HUES64 (cell line): ENCODE measurements around the gene CA10.

Experiments
- H3K27ac ChIP-seq: 2 replicates; pipeline ENCODE4 v1.7.0; 2013; ENCODE audit warnings: low read depth, low read length, inconsistent platforms
- H3K27me3 ChIP-seq: 2 replicates; pipeline ENCODE4 v1.6.1; 2013; ENCODE audit warnings: mild to moderate bottlenecking, low read length; ENCODE audit not compliant: insufficient read depth
- H3K36me3 ChIP-seq: 2 replicates; pipeline ENCODE4 v1.6.1; 2013; ENCODE audit warnings: mild to moderate bottlenecking, low read length; ENCODE audit not compliant: insufficient read depth
- H3K4me1 ChIP-seq: 2 replicates; pipeline ENCODE4 v1.6.1; 2013; ENCODE audit warnings: mild to moderate bottlenecking, low read length, moderate library complexity; ENCODE audit not compliant: insufficient read depth
- H3K4me3 ChIP-seq: 2 replicates; pipeline ENCODE4 v1.5.1; 2013; ENCODE audit warnings: mild to moderate bottlenecking, low read length, moderate library complexity
- H3K9ac ChIP-seq: 2 replicates; pipeline ENCODE4 v1.6.1; 2013; ENCODE audit warnings: mild to moderate bottlenecking, low read depth, low read length
- H3K9me3 ChIP-seq: 2 replicates; pipeline ENCODE4 v1.6.1; 2013; ENCODE audit warnings: low read depth, low read length; ENCODE audit not compliant: insufficient read depth
- WGBS: fragments of 150-250, 120-280 bp; methylation state at CpG from one replicate; pipeline ENCODE4 v1.1.7; 2013; ENCODE audit warnings: missing lambda C conversion rate; 5-methylcytosine and 5-hydroxymethylcytosine counted together

Gene CA10

DNA sequence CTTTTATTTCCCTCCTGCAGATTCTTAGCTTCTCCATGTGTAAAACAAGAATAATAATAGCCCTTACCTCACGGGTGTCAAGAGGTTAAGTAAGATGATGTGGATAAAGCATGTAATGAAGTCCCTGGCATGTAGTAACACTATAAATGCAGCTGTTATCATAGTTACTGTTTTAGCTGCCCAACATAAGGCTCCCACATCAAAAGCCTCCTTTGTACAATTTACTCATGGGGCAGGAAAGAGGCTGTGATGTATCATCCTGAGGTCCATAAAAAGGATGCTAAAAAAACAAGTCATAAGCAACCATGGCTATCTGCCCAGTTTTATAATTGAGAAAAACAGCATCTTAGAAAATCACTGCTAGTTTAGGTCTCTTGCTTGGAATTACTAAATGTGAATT is 339.7 kb downstream of the CA10 start:
- Histone ChIP-seq H3K4me1 (0 out of 2 replicates have a peak, but pooled peaks cover 9% of the 10 kb centered on the region), H3K4me3 (no peak overlapping the region), H3K36me3 (no peaks in the 10 kb centered on the region), H3K27ac (no peak overlapping the region), H3K9me3 (no peaks in the 10 kb centered on the region), H3K27me3 (no peaks in the 10 kb centered on the region), H3K9ac (no peak overlapping the region)
- whole genome bisulfite sequencing, result no CpG with 5 or more reads among the region's 1 CpG

DNA sequence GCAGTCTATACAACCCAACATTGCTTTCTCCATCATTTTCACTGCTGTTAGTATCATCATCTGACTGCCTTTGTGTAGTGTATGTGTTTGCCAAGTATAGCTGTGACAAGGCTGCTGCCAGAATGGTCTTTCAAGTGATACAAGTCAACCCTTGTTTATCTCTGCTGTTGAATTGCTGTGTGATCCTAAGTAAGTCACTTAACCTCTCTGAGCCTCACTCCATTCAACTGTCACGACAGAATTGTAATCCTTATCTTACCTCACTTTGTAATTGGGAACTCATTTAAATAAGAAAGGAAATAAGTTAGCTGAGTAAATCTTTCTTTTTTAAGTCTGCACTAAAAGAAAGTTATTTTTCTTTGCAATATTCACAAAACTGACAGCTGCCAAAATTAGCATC is 340.6 kb downstream of the CA10 start:
- no peaks in the 10 kb centered on the region for H3K36me3 ChIP-seq
- H3K27ac ChIP-seq, result no peak overlapping the region
- H3K9ac ChIP-seq, result no peak overlapping the region
- no peak overlapping the region for H3K4me3 ChIP-seq
- no peaks in the 10 kb centered on the region for H3K27me3 ChIP-seq
- no CpG with 5 or more reads among the region's 1 CpG for WGBS
- 0 out of 2 replicates have a peak, but pooled peaks cover 9% of the 10 kb centered on the region for H3K4me1 ChIP-seq
- no peaks in the 10 kb centered on the region for H3K9me3 ChIP-seq

DNA sequence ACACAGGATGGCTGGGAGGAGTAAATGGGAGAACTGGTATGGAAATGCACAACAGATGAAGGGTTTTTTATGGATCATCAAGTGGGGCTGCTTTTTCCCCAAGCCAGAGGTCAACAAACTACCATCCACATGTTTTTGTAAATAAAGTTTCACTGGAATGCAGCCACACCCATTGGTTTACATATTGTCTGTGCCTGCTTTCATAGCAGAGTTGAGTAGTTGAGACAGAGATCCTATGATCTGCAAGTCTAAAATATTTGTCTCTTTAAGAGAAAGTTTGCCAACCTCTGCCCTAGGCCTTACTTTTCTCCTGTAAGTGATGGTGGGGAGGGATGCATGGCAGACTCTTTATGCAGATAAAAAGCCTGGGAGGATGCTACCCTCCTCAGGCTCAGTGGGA is 341.4 kb downstream of the CA10 start:
- Histone ChIP-seq H3K27me3 (no peaks in the 10 kb centered on the region), H3K4me3 (no peak overlapping the region), H3K27ac (no peak overlapping the region)

DNA sequence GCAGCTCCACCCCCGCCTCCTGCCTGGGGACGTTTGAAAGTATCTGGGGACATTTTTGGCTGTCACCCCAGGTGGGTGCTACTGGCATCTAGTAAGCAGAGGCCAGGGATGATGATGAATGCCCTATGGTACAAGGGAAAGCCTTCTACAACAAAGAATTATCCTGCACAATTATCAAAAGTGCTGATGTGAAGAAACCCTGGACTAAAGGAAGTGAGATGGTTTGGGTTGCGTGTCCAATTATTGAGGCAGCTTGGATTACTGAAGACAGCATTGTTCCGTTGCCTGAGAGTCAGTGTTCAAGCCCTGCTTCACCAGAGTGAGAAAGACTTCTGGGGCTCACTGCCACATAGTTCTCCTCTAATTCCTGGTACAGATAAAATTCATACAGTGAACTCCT is 343.4 kb downstream of the CA10 start:
- Histone ChIP-seq H3K4me1 (0 out of 2 replicates have a peak, but pooled peaks cover 9% of the 10 kb centered on the region), H3K4me3 (no peak overlapping the region), H3K27ac (no peak overlapping the region), H3K36me3 (no peaks in the 10 kb centered on the region), H3K9me3 (no peaks in the 10 kb centered on the region), H3K9ac (no peak overlapping the region), H3K27me3 (no peaks in the 10 kb centered on the region)
- 66% methylated on average over 4 of the region's 4 CpGs for WGBS

More for the DNA sequence above, 341.4 kb downstream of the CA10 start:
- H3K4me1 ChIP-seq, result 0 out of 2 replicates have a peak, but pooled peaks cover 9% of the 10 kb centered on the region
- no peak overlapping the region for H3K9ac ChIP-seq
- H3K9me3 ChIP-seq, result no peaks in the 10 kb centered on the region
- no peaks in the 10 kb centered on the region for H3K36me3 ChIP-seq

DNA sequence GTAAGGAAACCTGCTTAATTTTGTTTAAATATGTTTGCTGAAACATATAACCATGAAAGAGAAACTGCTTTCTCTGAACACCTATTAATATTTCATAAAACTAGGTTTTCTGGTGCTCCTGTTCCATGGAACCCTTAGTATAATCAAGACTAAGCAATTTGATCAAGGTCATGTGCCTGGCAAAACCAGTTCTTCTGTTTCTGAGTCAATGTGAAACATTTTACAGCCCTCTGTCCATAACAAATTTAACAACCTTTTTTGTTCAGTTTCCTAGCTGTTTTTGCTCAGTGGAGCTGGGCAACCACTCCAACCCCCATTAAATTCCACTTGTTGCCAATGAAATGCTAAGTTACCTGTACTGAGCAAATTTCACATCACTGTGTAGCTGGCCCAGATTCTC is 344.0 kb downstream of the CA10 start:
- H3K27me3 ChIP-seq, result no peaks in the 10 kb centered on the region

DNA sequence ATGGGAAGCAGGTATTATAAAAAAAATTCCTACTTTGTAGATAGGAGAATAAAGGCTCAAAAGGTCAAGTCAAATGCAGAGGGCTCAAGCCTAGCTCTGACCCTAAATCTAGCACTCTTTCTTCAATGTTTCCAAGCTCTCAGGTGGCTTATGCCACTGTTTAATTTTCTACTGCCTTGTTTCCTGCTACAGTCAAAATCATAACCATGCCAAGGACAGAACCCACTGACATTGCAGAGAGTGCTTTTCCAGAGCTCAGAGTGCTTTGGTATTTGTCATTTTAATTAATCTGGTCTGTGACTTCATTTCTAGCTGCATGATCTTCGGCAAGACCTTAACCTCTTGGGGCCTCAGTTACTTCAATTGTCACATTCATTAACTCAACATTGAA is 344.7 kb downstream of the CA10 start:
- Histone ChIP-seq H3K4me3 (no peak overlapping the region), H3K27ac (no peak overlapping the region), H3K27me3 (no peaks in the 10 kb centered on the region), H3K9ac (no peak overlapping the region), H3K4me1 (0 out of 2 replicates have a peak, but pooled peaks cover 9% of the 10 kb centered on the region), H3K36me3 (no peaks in the 10 kb centered on the region), H3K9me3 (no peaks in the 10 kb centered on the region)
- no CpG with 5 or more reads among the region's 1 CpG for WGBS

More for the DNA sequence above, 344.0 kb downstream of the CA10 start:
- Histone ChIP-seq H3K36me3 (no peaks in the 10 kb centered on the region), H3K9ac (no peak overlapping the region), H3K9me3 (no peaks in the 10 kb centered on the region), H3K4me1 (0 out of 2 replicates have a peak, but pooled peaks cover 9% of the 10 kb centered on the region), H3K27ac (no peak overlapping the region), H3K4me3 (no peak overlapping the region)

DNA sequence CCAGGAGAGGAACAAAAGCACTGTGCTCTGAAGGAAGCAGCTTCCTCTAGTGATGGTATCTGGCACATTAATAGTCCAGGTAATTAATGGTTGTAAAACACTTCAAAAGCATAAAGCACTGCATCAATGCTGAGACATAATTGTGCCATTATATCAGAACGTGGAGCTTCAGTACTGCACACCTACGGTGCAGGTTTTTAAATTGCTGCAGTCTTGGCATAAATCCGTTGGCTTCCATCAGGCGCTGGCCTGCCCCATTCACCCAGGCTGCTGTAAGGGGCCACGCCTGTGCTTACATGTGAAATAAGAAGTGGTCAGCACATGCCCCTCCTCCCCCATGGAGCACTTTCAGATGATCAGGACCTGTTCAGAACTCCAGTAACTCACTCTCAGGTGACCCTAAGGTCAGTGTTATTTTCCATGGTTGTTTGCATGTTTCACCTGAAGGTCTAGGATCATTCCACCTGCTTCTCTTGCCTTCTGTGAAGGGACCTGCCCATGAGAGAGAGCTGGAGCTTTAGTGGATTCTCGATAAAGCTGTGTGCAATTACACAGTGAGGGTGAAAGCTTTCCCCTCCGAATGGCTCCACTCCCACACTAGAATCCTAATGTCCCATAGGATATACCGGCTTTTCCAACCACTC is 345.3 kb downstream of the CA10 start:
- 0 out of 2 replicates have a peak, but pooled peaks cover 9% of the 10 kb centered on the region for H3K4me1 ChIP-seq
- no peak overlapping the region for H3K4me3 ChIP-seq
- no peaks in the 10 kb centered on the region for H3K9me3 ChIP-seq
- WGBS, result 86% methylated on average over 6 of the region's 8 CpGs
- H3K36me3 ChIP-seq, result no peaks in the 10 kb centered on the region
- H3K9ac ChIP-seq, result no peak overlapping the region
- no peak overlapping the region for H3K27ac ChIP-seq
- H3K27me3 ChIP-seq, result no peaks in the 10 kb centered on the region

DNA sequence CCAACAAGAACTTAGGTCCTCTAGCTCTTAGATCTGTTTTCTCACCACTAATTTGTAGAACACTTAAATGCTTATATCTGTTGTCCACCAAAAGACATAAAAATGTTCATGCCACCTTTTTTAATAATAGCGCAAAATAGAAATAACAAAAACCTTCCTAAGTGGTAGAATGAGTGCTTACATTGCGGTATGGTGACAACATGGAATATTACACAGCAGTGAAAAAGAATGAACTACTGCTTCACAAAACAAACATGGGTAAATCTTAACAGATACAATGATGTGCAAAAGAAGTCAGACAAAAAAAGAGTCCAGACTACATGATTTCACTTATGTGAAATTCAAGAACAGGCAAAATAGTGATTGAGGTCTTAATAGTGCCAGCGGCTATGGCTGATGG is 351.1 kb downstream of the CA10 start:
- no peaks in the 10 kb centered on the region for H3K4me1 ChIP-seq
- no peak overlapping the region for H3K4me3 ChIP-seq
- no peaks in the 10 kb centered on the region for H3K27me3 ChIP-seq
- no peaks in the 10 kb centered on the region for H3K36me3 ChIP-seq
- no peak overlapping the region for H3K27ac ChIP-seq
- H3K9me3 ChIP-seq, result peaks cover 2% of the 10 kb centered on the region; the same call in 1 of the 2 replicates
- H3K9ac ChIP-seq, result no peak overlapping the region
- WGBS, result 98% methylated on average over 1 of the region's 3 CpGs

DNA sequence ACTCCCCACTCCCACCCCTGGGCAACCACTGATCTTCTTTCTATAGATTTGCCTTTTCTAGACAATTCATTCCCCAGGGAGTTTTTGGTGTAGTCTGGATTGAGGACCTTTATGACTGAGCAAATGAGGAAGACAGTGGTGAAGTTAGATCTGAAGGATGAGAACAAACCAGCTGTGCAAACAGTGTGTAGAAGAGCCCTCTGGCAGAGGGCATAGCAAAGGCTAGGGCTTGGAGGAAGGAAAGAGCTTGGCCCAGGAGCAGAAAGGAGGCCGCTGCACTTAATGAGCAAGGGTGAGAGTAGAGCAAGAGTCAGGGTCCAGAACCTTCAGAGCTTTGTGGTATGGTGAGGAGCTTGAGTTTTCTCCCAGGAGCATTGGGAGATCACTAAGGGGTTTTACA is 352.7 kb downstream of the CA10 start:
- no peak overlapping the region for H3K9ac ChIP-seq
- peaks cover 2% of the 10 kb centered on the region; the same call in 1 of the 2 replicates for H3K9me3 ChIP-seq
- no peaks in the 10 kb centered on the region for H3K4me1 ChIP-seq
- 63% methylated on average over 1 of the region's 1 CpG for WGBS
- H3K4me3 ChIP-seq, result no peak overlapping the region
- H3K36me3 ChIP-seq, result no peaks in the 10 kb centered on the region
- H3K27ac ChIP-seq, result no peak overlapping the region
- H3K27me3 ChIP-seq, result no peaks in the 10 kb centered on the region

DNA sequence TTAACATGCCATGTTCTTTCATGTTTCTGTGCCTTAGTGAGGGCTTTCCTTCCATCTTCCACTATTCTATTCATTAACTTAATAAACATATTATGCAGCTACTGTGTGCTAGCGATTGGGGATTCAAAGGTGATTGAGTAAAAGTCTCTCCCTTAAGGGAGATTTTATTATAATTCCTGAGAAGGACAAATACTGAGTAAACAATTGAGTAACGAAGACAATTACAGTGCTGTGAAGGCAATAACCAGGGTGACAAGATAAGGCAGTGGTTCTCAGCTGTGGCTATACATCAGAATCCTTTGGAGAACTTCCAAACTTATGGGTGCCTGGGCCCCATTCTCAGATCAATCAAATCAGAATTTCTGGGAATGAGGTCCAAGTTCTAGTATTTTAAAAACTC is 353.3 kb downstream of the CA10 start:
- WGBS, result 82% methylated on average over 2 of the region's 2 CpGs
- Histone ChIP-seq H3K27ac (no peak overlapping the region), H3K4me1 (no peaks in the 10 kb centered on the region), H3K27me3 (no peaks in the 10 kb centered on the region), H3K36me3 (no peaks in the 10 kb centered on the region), H3K4me3 (no peak overlapping the region), H3K9ac (no peak overlapping the region), H3K9me3 (peaks cover 2% of the 10 kb centered on the region; the same call in 1 of the 2 replicates)

DNA sequence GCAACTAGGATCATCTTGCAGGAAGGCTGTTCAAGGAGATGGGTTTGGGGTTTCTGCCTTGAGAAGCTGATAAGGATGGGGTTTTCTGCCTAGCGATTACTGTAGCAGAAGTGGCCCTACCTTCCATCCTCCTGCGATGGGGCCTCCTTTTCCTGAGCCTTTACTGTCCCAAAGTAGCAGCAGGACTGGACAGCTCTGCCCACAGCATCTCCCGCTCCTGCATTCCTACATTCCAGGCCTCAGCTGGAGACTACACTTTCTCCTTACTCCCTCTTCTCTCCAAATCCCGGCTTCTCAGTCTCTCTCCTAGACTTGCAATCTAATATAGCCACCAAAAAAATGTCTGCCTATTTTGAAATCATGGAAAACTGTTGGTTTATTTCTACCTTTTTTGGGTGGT is 355.4 kb downstream of the CA10 start:
- H3K27ac ChIP-seq, result no peak overlapping the region
- no peaks in the 10 kb centered on the region for H3K27me3 ChIP-seq
- H3K9ac ChIP-seq, result no peak overlapping the region
- H3K4me1 ChIP-seq, result no peaks in the 10 kb centered on the region
- no peaks in the 10 kb centered on the region for H3K36me3 ChIP-seq
- peaks cover 2% of the 10 kb centered on the region; the same call in 1 of the 2 replicates for H3K9me3 ChIP-seq
- WGBS, result 76% methylated on average over 4 of the region's 4 CpGs
- H3K4me3 ChIP-seq, result no peak overlapping the region

DNA sequence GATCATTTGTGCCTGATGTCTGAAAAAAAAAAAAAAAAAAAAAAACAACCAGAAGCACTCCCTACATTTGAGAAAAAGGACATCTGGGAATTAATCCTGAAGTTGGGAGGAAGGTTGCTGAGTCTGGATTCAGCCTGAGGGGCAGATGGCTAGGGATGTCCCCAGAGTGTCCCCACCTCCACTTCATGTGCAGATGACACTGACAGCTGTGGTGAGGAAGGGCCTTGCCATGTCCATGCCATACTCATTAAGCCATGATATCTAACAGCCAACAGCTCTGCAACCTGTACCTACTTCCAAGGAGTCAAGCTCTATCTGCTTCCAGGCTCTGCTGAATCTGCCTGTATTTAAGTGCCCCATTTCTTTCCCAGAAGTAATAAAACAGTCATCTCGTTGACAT is 356.0 kb downstream of the CA10 start:
- Histone ChIP-seq H3K9ac (no peak overlapping the region), H3K9me3 (peaks cover under 1% of the 10 kb centered on the region; the same call in 1 of the 2 replicates), H3K36me3 (no peaks in the 10 kb centered on the region), H3K4me1 (no peaks in the 10 kb centered on the region), H3K4me3 (no peak overlapping the region), H3K27ac (no peak overlapping the region), H3K27me3 (no peaks in the 10 kb centered on the region)
- 80% methylated on average over 1 of the region's 1 CpG for WGBS
